GM13977 (cell line): ENCODE measurements around the gene INPP4B.
"Not testable (repeated sequence)": the region's sequence is repeated elsewhere in the genome, so short reads cannot be mapped to it uniquely, and the experiment has no call there.

ENCODE experiments used
- DNase-seq: peaks from one replicate; pipeline ENCODE4 v3.0.0; 2012; ENCODE audit warnings: low spot score
- CTCF ChIP-seq: IDR thresholded peaks from 2 replicates; pipeline ENCODE4 v1.5.1; 2012; ENCODE audit warnings: mild to moderate bottlenecking, control low read depth; ENCODE audit not compliant: insufficient read depth; ENCODE audit errors: extremely low read depth, missing control alignments
- in situ Hi-C: fragments of 300-500 bp; cut with MboI; formaldehyde crosslinking; loops from one replicate; pipeline ENCODE4 v1.12.0; 2022; ENCODE audit warnings: low sequenced_read_pairs, low pct_unique_long_range_greater_than_20kb, mixed read lengths, inconsistent platforms; ENCODE audit not compliant: unreplicated experiment

The INPP4B gene

GRCh38 chr4:142402900-142403299 is 443.2 kb downstream of the INPP4B start:
- DNase-seq = no peak
- in situ Hi-C loops = no loop called here
- no peak for TF ChIP-seq CTCF

GRCh38 chr4:142402156-142402555 is 443.9 kb downstream of the INPP4B start:
- in situ Hi-C loops = no loop called here
- no peak for TF ChIP-seq CTCF
- DNase-seq = no peak

GRCh38 chr4:142397364-142397991 is 448.6 kb downstream of the INPP4B start:
- in situ Hi-C loops, DNase-seq: not testable (repeated sequence)

GRCh38 chr4:142396279-142396678 is 449.8 kb downstream of the INPP4B start:
- no peak for DNase-seq
- in situ Hi-C loops = no loop called here
- TF ChIP-seq CTCF = no peak

- no peak for DNase-seq
- TF ChIP-seq CTCF = no peak
- in situ Hi-C loops = no loop called here
Observed at GRCh38 chr4:142393127-142393526, 453.0 kb downstream of the INPP4B start.

GRCh38 chr4:142386856-142387255 is 459.2 kb downstream of the INPP4B start:
- DNase-seq = no peak
- in situ Hi-C loops = no loop called here

GRCh38 chr4:142386449-142386848 is 459.7 kb downstream of the INPP4B start:
- no peak for TF ChIP-seq CTCF
- in situ Hi-C loops = no loop called here

More at GRCh38 chr4:142386856-142387255, 459.2 kb downstream of the INPP4B start:
- no peak for TF ChIP-seq CTCF

More at GRCh38 chr4:142386449-142386848, 459.7 kb downstream of the INPP4B start:
- DNase-seq = no peak
